HepG2 (cell line): ENCODE results near the gene ARHGAP26. TPM values are rescaled to one million over a fixed set of nuclear protein-coding genes. Genes with fewer than 3 reads are reported as not detected.

Experiments used
- ATAC-seq: fragments of 200-7000 bp; cut with Tn5 transposase; 3 replicates; pipeline ENCODE4 v1.9.1; 2020; ENCODE audit warnings: mild to moderate bottlenecking, moderate library complexity
- BruUV-seq: library from RNA; stranded (reverse); fragments of 400-500 nt; replicated peaks from 2 replicates; lab custom pipeline; 2021; lab: Mats Ljungman, UMichigan
- CTCF ChIA-PET: fragments of 300-600 bp; formaldehyde crosslinking; extraction: SDS; loops from one replicate; lab custom pipeline; 2021; ENCODE audit warnings: low total read pairs, inconsistent platforms, low intra/inter-chr PET ratio; lab: Yijun Ruan, JAX
- POLR2A ChIA-PET: fragments of 350-600 bp; sonication (Branson Sonifier 250); formaldehyde crosslinking; loops from one replicate; lab custom pipeline; 2020; ENCODE audit warnings: antibody characterized with exemption, inconsistent platforms; lab: Yijun Ruan, JAX
- DNase-seq: peaks from one replicate; pipeline ENCODE4 v3.0.0-alpha.2; 2015; ENCODE audit warnings: low spot score
- FAIRE-seq: peaks from 3 replicates; lab custom pipeline; 2011; peaks lifted over from hg19 to GRCh38; lab: Jason Lieb, UNC
- H2AFZ ChIP-seq: one replicate; pipeline ENCODE4 v1.6.1; 2011; ENCODE audit warnings: low read length, inconsistent platforms
- H3K27ac ChIP-seq: fragments of 300-600 bp; 3 replicates; pipeline ENCODE4 v1.8.0; 2011; ENCODE audit warnings: mixed run types, mild to moderate bottlenecking, mixed read lengths, low read length, inconsistent platforms; ENCODE audit not compliant: insufficient read depth; ENCODE audit errors: extremely low read length
- H3K27me3 ChIP-seq, 2 experiments: fragments of 200-600 bp in 1 of 2; 2 replicates in 1 of 2; 3 replicates in 1 of 2; pipeline versions ENCODE4 v1.6.0 to v1.8.0; 2011; ENCODE audit warnings: low read length in 2 of 2, mild to moderate bottlenecking in 2 of 2, moderate library complexity in 2 of 2, inconsistent platforms in 1 of 2; ENCODE audit not compliant: insufficient read depth in 2 of 2, control insufficient read depth in 1 of 2
- H3K36me3 ChIP-seq, 2 experiments: fragments of 200-600 bp in 1 of 2; replicated peaks in 1 of 2; 2 replicates in 1 of 2; 3 replicates in 1 of 2; pipeline versions ENCODE4 v1.5.1 to v1.8.0; 2011; ENCODE audit warnings: low read length in 2 of 2, inconsistent platforms in 1 of 2; ENCODE audit not compliant: insufficient read depth in 2 of 2, control insufficient read depth in 1 of 2
- H3K4me1 ChIP-seq: 2 replicates; pipeline ENCODE4 v1.5.1; 2012; ENCODE audit warnings: low read length, inconsistent platforms; ENCODE audit not compliant: insufficient read depth
- H3K4me2 ChIP-seq: 2 replicates; pipeline ENCODE4 v1.6.0; 2011; ENCODE audit warnings: low read depth, low read length, inconsistent platforms
- H3K4me3 ChIP-seq, 3 experiments: fragments of 200-600 bp in 1 of 3; sonication (generic), shearing (Covaris generic) in 1 of 3; replicated peaks in 1 of 3; 2 replicates each; pipeline ENCODE4 v1.5.1; 2011 to 2016; ENCODE audit warnings: low read length in 3 of 3, inconsistent platforms in 2 of 3, low read depth in 2 of 3, mild to moderate bottlenecking in 2 of 3, control low read depth in 1 of 3, mixed read lengths in 1 of 3; ENCODE audit not compliant: insufficient read depth in 1 of 3
- H3K79me2 ChIP-seq: one replicate; pipeline ENCODE4 v1.6.1; 2011; ENCODE audit warnings: low read length, inconsistent platforms; ENCODE audit not compliant: insufficient read depth
- H3K9ac ChIP-seq: 2 replicates; pipeline ENCODE4 v1.6.0; 2011; ENCODE audit warnings: mild to moderate bottlenecking, low read depth, low read length, inconsistent platforms; ENCODE audit not compliant: insufficient read depth
- H3K9me3 ChIP-seq: 2 replicates; pipeline ENCODE4 v1.5.1; 2012; ENCODE audit warnings: mild to moderate bottlenecking, low read length
- H4K20me1 ChIP-seq: 2 replicates; pipeline ENCODE4 v1.6.0; 2011; ENCODE audit warnings: inconsistent platforms, mild to moderate bottlenecking, low read length, moderate library complexity; ENCODE audit not compliant: insufficient read depth
- CENPBD1 ChIP-seq: sonication (generic); formaldehyde crosslinking; IDR thresholded peaks from 2 replicates; pipeline ENCODE4 v1.8.0; 2022; ENCODE audit warnings: missing genetic modification reagents, low read depth, mild to moderate bottlenecking, borderline replicate concordance
- FOXA1 ChIP-seq, 2 experiments: fragments of 450-650 bp in 1 of 2; sonication (generic) in 1 of 2; formaldehyde crosslinking in 1 of 2; IDR thresholded peaks; 2 replicates each; pipeline versions ENCODE4 v1.4.0 to v1.6.1; 2016 to 2020; ENCODE audit warnings: missing genetic modification reagents in 1 of 2
- FOXA3 ChIP-seq: IDR thresholded peaks from 2 replicates; pipeline ENCODE4 v1.6.1; 2016; ENCODE audit warnings: missing genetic modification reagents, missing compliant biosample characterization
- ISX ChIP-seq: sonication (generic); formaldehyde crosslinking; conservative IDR thresholded peaks from 2 replicates; pipeline ENCODE4 v1.5.0; 2020; ENCODE audit warnings: missing genetic modification reagents
- MEIS1 ChIP-seq: sonication (generic); formaldehyde crosslinking; IDR thresholded peaks from 2 replicates; pipeline ENCODE4 v1.9.0; 2021; ENCODE audit warnings: mild to moderate bottlenecking, missing genetic modification reagents, moderate library complexity, borderline replicate concordance
- NR2F1 ChIP-seq, 2 experiments: fragments of 450-650 bp in 1 of 2; formaldehyde crosslinking in 1 of 2; IDR thresholded peaks; 2 replicates each; pipeline versions ENCODE4 v1.5.0 to v1.6.1; 2016 to 2020; ENCODE audit warnings: mild to moderate bottlenecking in 1 of 2, missing compliant biosample characterization in 1 of 2, missing genetic modification reagents in 1 of 2, moderate library complexity in 1 of 2
- NR2F2 ChIP-seq: IDR thresholded peaks from 2 replicates; pipeline ENCODE4 v1.6.1; 2012; ENCODE audit warnings: low read depth, inconsistent platforms, borderline replicate concordance
- PAF1 ChIP-seq: IDR thresholded peaks from 2 replicates; pipeline ENCODE4 v1.6.1; 2016; ENCODE audit warnings: missing genetic modification reagents, missing compliant biosample characterization
- SETDB1 ChIP-seq: sonication (generic); formaldehyde crosslinking; IDR thresholded peaks from 2 replicates; pipeline ENCODE4 v1.5.1; 2020; ENCODE audit warnings: missing genetic modification reagents, mild to moderate bottlenecking, borderline replicate concordance
- SNAPC5 ChIP-seq: sonication (generic); formaldehyde crosslinking; IDR thresholded peaks from 2 replicates; pipeline ENCODE4 v1.8.1; 2023; ENCODE audit warnings: mild to moderate bottlenecking, missing genetic modification reagents, borderline replicate concordance
- SRSF4 ChIP-seq: fragments of 200-400 bp; formaldehyde crosslinking; IDR thresholded peaks from one replicate; pipeline ENCODE4 v1.6.1; 2018; ENCODE audit warnings: mild to moderate bottlenecking, low read depth, low read length, moderate library complexity; ENCODE audit not compliant: poor library complexity, severe bottlenecking
- TAF1 ChIP-seq: sonication (generic); formaldehyde crosslinking; IDR thresholded peaks from 2 replicates; pipeline ENCODE4 v1.4.0; 2020; ENCODE audit warnings: missing genetic modification reagents
- YY1 ChIP-seq: IDR thresholded peaks from 2 replicates; pipeline ENCODE4 v1.6.1; 2011; ENCODE audit warnings: low read length, low read depth, moderate library complexity, mild to moderate bottlenecking; ENCODE audit not compliant: insufficient read depth, insufficient replicate concordance
- ZMYM3 ChIP-seq: sonication (generic); formaldehyde crosslinking; IDR thresholded peaks from 2 replicates; pipeline ENCODE4 v1.5.1; 2020; ENCODE audit warnings: mild to moderate bottlenecking, missing genetic modification reagents
- ZNF317 ChIP-seq: sonication (generic); formaldehyde crosslinking; IDR thresholded peaks from 2 replicates; pipeline ENCODE4 v1.5.0; 2020; ENCODE audit warnings: mild to moderate bottlenecking, missing genetic modification reagents
- ZNF367 ChIP-seq: sonication (generic); formaldehyde crosslinking; IDR thresholded peaks from 2 replicates; pipeline ENCODE4 v1.4.0; 2020; ENCODE audit warnings: missing genetic modification reagents, borderline replicate concordance
- ZNF558 ChIP-seq: sonication (generic); formaldehyde crosslinking; IDR thresholded peaks from 2 replicates; pipeline ENCODE4 v1.9.0; 2022; ENCODE audit warnings: mild to moderate bottlenecking, missing genetic modification reagents, borderline replicate concordance
- ZNF616 ChIP-seq: sonication (generic); formaldehyde crosslinking; IDR thresholded peaks from 2 replicates; pipeline ENCODE4 v1.5.0; 2020; ENCODE audit warnings: low read depth, mild to moderate bottlenecking, missing genetic modification reagents
- ZNF746 ChIP-seq: sonication (generic); formaldehyde crosslinking; IDR thresholded peaks from 2 replicates; pipeline ENCODE4 v1.8.0; 2022; ENCODE audit warnings: mild to moderate bottlenecking, missing genetic modification reagents
- WGBS: methylation state at CpG from one replicate; pipeline ENCODE4 v1.1.6; 2017; ENCODE audit warnings: low lambda C conversion rate; 5-methylcytosine and 5-hydroxymethylcytosine counted together
- in situ Hi-C: cut with HindIII; loops from 2 replicates; pipeline ENCODE4 v1.10.0; 2017; ENCODE audit warnings: low pct_unique_long_range_greater_than_20kb; ENCODE audit not compliant: extremely low pct_ligation_motif_present
- intact Hi-C: fragments of 100-400 bp; cut with micrococcal nuclease; formaldehyde crosslinking; loops from one replicate; pipeline ENCODE4 v1.10.0; 2022; ENCODE audit not compliant: unreplicated experiment
- polyA plus RNA-seq, 8 experiments: library from polyadenylated mRNA; depleted of rRNA in 3 of 8; stranded (reverse) in 7 of 8; unstranded in 1 of 8; fragments of >200 nt; fragmentation: Illumina TruSeq in 4 of 8; extraction: Trizol in 4 of 8; gene quantifications; 2 replicates each; pipeline versions ENCODE4 v1.2.1 to v1.2.3, GENCODE V29; 2011 to 2016; ENCODE audit warnings: low read depth in 4 of 8, missing spikeins in 1 of 8, mixed read lengths in 1 of 8; ENCODE audit not compliant: insufficient read depth in 1 of 8
- total RNA-seq, 5 experiments: library from RNA; depleted of rRNA; stranded (reverse); fragments of >200 nt; fragmentation: Illumina TruSeq; extraction: Trizol; gene quantifications; 2 replicates each; pipeline ENCODE4 v1.2.3, GENCODE V29; 2016; ENCODE audit warnings: low read depth in 1 of 5
- TF ChIP-seq, protein P1 (sequence below): sonication (generic); formaldehyde crosslinking; IDR thresholded peaks from 2 replicates; pipeline ENCODE4 v1.5.1; 2020; ENCODE audit warnings: mild to moderate bottlenecking, missing genetic modification reagents

The ARHGAP26 gene
- total and polyA plus RNA-seq, 2 of the 13 experiments (the other 11 are each of a cell fraction or from before 2014, with no cell fraction given), result 9.6 to 18.2 TPM

GRCh38 chr5:142886211-142886610, 116.0 kb downstream of the ARHGAP26 start (continued):
- TF ChIP-seq CENPBD1 (CRISPR knock-in tag) (no peak), YY1 (no peak), NR2F1 (CRISPR knock-in tag; IDR thresholded peaks at IDR 0.05) (no peak), FOXA3 (no peak), TAF1 (CRISPR knock-in tag) (no peak), ISX (CRISPR knock-in tag) (no peak), ZNF558 (no peak), ZNF367 (CRISPR knock-in tag) (no peak)

DNA sequence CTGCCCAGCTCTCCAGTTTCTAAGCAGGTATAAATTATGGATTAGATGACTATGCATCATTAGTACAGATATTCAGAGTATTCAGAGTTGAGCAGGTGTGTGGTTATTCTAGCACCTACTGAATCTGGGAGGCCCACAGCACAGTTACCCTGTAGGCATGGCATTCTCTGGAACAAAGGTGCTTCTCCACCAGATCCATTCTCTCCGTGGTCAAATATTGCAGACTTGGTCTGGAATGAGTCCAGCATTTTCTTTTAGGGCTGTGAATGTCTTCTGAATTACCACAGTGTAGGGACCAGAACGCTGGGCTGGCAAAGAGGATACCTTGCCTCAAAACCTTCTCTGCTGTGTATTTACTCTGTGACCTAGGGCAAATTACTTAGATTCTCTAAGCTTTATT, 116.8 kb downstream of the ARHGAP26 start:
- FAIRE-seq, result no peak
- Histone ChIP-seq H2AFZ (no peak overlapping the region), H3K4me3 (no peak overlapping the region), H3K27ac (no peak overlapping the region), H3K4me2 (no peak overlapping the region), H3K79me2 (no peaks in the 10 kb centered on the region), H3K9me3 (no peaks in the 10 kb centered on the region), H3K36me3 (peaks cover 2 to 19% of the 10 kb centered on the region in 2 experiments), H4K20me1 (no peaks in the 10 kb centered on the region), H3K27me3 (no peaks in the 10 kb centered on the region), H3K4me1 (0 out of 2 replicates have a peak, but pooled peaks cover 7% of the 10 kb centered on the region), H3K9ac (no peak overlapping the region)
- intact Hi-C loops (loop anchor here (5.0 kb wide), 1 partner anchor 230 kb away; no protein-coding TSS in a partner anchor), in situ Hi-C loops (no loop called here)
- POLR2A ChIA-PET, result no interaction called here
- no TSS peak for BruUV-seq
- CTCF ChIA-PET, result interaction anchor here (2.7 to 5.7 kb wide), 3 partner anchors 138 to 231 kb away, joined by 12 to 74 read pairs (median 20); no protein-coding TSS in a partner anchor
- no peak for DNase-seq
- WGBS, result 87% methylated on average over 2 of the region's 2 CpGs
- ATAC-seq, result no peak
- TF ChIP-seq SRSF4 (no peak), PAF1 (CRISPR knock-in tag) (no peak), SETDB1 (CRISPR knock-in tag) (no peak), ZNF317 (CRISPR knock-in tag) (no peak), ZNF616 (CRISPR knock-in tag) (no peak), SNAPC5 (CRISPR knock-in tag) (no peak), ZNF746 (CRISPR knock-in tag) (no peak), FOXA1 (IDR thresholded peaks at IDR 0.05) (no peak), FOXA1 (CRISPR knock-in tag; IDR thresholded peaks at IDR 0.05) (no peak), MEIS1 (CRISPR knock-in tag) (no peak), NR2F2 (no peak), ZMYM3 (no peak)
- TF ChIP-seq, protein P1, sequence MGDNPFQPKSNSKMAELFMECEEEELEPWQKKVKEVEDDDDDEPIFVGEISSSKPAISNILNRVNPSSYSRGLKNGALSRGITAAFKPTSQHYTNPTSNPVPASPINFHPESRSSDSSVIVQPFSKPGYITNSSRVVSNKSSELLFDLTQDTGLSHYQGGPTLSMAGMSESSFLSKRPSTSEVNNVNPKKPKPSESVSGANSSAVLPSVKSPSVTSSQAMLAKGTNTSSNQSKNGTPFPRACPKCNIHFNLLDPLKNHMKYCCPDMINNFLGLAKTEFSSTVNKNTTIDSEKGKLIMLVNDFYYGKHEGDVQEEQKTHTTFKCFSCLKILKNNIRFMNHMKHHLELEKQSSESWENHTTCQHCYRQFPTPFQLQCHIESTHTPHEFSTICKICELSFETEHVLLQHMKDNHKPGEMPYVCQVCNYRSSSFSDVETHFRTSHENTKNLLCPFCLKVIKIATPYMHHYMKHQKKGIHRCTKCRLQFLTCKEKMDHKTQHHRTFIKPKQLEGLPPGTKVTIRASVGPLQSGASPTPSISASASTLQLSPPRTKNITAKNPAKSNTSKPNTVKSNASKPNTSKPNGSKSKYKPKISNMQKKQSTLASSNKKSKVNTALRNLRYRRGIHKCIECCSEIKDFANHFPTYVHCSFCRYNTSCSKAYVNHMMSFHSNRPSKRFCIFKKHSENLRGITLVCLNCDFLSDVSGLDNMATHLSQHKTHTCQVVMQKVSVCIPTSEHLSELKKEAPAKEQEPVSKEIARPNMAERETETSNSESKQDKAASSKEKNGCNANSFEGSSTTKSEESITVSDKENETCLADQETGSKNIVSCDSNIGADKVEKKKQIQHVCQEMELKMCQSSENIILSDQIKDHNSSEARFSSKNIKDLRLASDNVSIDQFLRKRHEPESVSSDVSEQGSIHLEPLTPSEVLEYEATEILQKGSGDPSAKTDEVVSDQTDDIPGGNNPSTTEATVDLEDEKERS, result no peak
